ENCODE measurements around the gene NRP2. TPM values are rescaled to one million over a fixed set of nuclear protein-coding genes. Genes with fewer than 3 reads are reported as not detected.

NRP2 gene
- total RNA-seq, 1 donor, result 11.2 TPM

DNA sequence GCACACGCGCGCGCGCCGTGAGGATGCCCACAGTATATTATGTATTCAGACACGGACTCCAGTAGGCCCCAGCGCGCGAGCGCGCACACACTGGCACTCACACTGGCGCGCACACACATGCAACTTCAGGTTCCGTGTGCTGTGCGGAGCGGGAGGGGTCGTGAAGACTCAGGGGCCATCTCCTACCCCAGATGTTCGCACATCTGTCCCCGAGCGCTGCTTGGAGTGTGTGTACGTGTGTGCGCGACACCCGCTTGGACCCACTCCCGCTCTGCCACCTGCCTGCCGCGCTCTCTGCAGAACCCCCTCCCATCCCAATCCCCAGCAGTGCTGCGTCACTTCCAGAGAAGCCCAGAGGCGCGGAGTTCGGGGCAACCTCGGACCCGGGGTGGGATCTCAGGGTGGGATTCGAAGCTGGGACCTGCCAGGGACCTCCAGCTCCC, 2.6 kb downstream of the NRP2 start:
- peak overlapping the region; percentile 75 for H3K4me3 ChIP-seq (ENCODE audit: low read depth, low read length)
- no peak for DNase-seq (ENCODE audit: low read depth)
- TF ChIP-seq CTCF (IDR thresholded peaks at IDR 0.05; ENCODE audit: insufficient read depth, low read length), result no peak

GRCh38 chr2:205685314-205686055, 3.2 kb downstream of the NRP2 start:
- peak overlapping the region; percentile 75 for H3K4me3 ChIP-seq (ENCODE audit: low read depth, low read length)
- DNase-seq (ENCODE audit: low read depth), result peak; percentile 45
- no peak for TF ChIP-seq CTCF (IDR thresholded peaks at IDR 0.05; ENCODE audit: insufficient read depth, low read length)

DNA sequence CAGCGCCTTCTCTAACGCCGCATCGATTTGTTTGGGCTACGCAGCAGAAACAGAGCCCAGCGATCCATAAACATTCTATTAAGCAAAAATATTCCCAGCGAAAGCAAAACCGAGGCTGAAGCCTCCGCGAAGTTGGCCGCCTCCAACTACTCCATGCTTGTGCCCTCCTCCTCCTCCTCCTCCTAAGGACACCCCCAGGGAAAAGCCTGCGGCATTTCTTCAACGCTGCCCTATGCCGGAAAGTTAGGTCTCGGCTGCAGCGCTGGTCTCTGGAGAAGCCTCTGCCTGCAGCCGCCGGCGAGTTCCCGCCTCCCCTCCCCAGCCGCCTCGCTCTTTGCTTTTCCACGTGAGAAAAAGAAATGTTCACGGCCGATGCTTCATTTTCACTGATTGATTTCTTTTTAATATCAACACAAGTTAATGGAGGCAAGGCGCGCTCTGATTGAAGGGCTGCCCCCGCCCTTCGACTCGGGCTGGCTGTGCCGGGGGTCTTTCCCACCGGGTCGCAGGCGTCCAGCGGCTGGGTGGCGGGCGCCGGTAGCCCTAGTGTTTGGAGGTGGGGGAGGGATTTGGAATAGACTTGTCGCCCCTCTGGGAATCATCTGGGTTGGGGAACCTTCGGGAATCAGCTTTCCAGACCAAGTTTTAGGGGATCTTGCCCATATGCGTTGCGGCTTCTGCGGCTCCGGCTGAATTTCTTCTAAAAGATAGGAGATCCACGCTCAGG, 3.9 kb downstream of the NRP2 start:
- DNase-seq (ENCODE audit: low read depth), result peak; percentile 38
- no peak for TF ChIP-seq CTCF (IDR thresholded peaks at IDR 0.05; ENCODE audit: insufficient read depth, low read length)
- H3K4me3 ChIP-seq (ENCODE audit: low read depth, low read length), result peak overlapping the region; percentile 75

DNA sequence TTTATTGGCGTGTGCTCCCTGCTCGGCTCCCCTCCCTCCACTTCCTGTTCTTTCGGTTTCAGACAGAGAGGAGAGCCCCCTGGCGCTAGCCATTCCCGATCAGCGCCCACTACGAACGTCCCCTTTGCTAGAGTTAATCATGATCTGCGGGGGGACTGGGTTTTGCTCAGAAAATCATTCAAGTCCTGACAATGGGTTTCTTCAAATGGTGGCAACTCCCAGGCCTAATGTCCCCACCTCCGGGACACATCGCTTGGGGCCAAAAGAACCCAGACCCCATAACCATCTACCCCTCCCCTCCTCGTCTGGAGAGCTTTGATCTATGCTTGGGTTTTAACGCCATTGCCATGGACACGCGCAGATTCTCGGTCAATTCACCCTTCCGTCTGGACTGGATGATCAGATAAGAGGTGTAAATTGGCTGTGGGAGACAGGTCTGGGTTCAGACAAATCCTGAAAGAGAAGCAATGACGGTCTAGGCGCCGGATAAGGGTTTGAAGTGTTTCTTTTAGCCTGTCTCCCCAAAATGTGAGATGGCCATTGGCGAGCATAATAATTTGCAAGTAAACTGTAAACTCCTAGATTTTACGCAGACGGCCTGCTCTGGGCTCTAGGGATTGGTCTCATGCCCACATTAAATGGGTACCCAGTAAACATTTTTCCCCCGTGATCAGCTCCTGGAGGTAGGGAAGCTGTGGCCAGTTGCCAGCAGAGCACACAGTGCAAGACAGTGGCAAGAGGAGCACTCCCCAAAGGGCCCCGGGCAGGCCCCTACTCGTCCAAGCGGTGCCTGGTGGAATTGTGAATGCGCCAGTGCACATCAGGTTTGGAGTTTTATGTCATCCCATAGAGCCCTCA, 4.7 kb downstream of the NRP2 start:
- TF ChIP-seq CTCF (IDR thresholded peaks at IDR 0.05; ENCODE audit: insufficient read depth, low read length), result no peak
- no peak for DNase-seq (ENCODE audit: low read depth)
- H3K4me3 ChIP-seq (ENCODE audit: low read depth, low read length), result peak overlapping the region; percentile 75

GRCh38 chr2:205687641-205687956, 5.3 kb downstream of the NRP2 start:
- no peak for TF ChIP-seq CTCF (IDR thresholded peaks at IDR 0.05; ENCODE audit: insufficient read depth, low read length)
- no peak overlapping the region for H3K4me3 ChIP-seq (ENCODE audit: low read depth, low read length)
- no peak for DNase-seq (ENCODE audit: low read depth)

DNA sequence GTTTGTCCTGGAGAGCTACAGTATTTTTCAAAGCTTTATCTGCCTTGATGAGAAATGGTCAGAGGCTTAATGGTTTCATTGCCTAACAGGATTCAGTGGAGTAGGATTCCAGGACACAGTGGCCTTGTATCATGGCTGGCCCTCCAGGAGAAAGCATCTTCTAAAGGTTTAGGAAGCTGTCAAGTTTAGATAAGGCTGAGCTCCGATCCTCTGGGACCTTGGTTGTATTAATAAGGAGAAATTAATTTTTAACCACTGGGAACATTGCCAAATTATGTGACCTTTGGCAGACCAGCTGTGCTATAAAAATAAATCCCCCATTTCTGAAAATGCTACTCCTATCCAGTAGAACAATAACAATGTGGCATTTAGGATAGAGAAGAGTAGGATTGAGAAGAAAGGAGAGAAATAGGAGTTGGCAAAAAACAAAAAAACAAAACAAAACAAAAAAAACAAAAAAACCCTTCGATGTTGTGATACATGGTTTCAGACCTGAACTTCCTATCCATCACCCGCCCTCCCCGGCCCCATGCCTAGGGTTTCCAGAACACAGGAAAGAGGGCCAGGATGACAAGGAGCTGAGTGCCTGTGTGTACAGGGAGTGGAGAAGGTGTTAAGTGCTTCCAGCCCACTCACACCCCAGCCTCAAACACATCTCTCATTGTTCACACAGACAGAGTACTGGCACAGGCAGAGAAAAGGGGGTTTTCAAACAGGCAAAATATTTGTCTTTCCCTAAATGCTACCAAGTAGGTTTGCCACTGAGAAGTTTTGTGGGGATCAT, 6.3 kb downstream of the NRP2 start:
- no peak for DNase-seq (ENCODE audit: low read depth)
- H3K4me3 ChIP-seq (ENCODE audit: low read depth, low read length), result no peak overlapping the region
- no peak for TF ChIP-seq CTCF (IDR thresholded peaks at IDR 0.05; ENCODE audit: insufficient read depth, low read length)

All from fibroblast of the aortic adventitia (primary cell).